Stimulated activated CD4-positive, alpha-beta T cell treated with anti-CD3 and anti-CD28 coated beads, TNF-alpha, amount 100 ng/mL, for 1 hour (primary cell): Measurements from ENCODE around the gene SSNA1.
A peak's percentile ranks its signal among the peaks of the same experiment; 100 is the strongest.

Source experiments
- DNase-seq, 3 donors: peaks; one replicate each; pipeline ENCODE4 v3.0.0-alpha.2; 2020; ENCODE audit warnings: low read depth in 3 of 3, low spot score in 1 of 3

The SSNA1 gene

GRCh38 chr9:137188490-137189296, at the start of gene SSNA1, which contains the start of gene ANAPC2:
Gene SSNA1 (plus strand): TSS chr9:137188676. CDS start chr9:137188727, 51 bp downstream.
Gene ANAPC2 (minus strand): TSS chr9:137188560. CDS start chr9:137188532, 28 bp downstream.
- peak; percentile 74 to 92 (median 85) for DNase-seq

- DNase-seq, result no peak
Observed at GRCh38 chr9:137138722-137139467, 49.6 kb upstream of the SSNA1 start, which contains the start of gene GRIN1. Gene GRIN1 (plus strand): TSS chr9:137139154. CDS start chr9:137139487, 333 bp downstream.

- no peak for DNase-seq
Observed at GRCh38 chr9:137139468-137140150, 48.9 kb upstream of the SSNA1 start.

- DNase-seq, result no peak
Observed at GRCh38 chr9:137140151-137141012, 48.1 kb upstream of the SSNA1 start.

- DNase-seq, result no peak
Observed at GRCh38 chr9:137141050-137141810, 47.2 kb upstream of the SSNA1 start.

- DNase-seq, result no peak
Observed at GRCh38 chr9:137141976-137142936, 46.2 kb upstream of the SSNA1 start.

- DNase-seq, result no peak
Observed at GRCh38 chr9:137143459-137143858, 45.0 kb upstream of the SSNA1 start.

- no peak for DNase-seq
Observed at GRCh38 chr9:137145731-137146526, 42.5 kb upstream of the SSNA1 start.

- no peak for DNase-seq
Observed at GRCh38 chr9:137146527-137146918, 42.0 kb upstream of the SSNA1 start.

- DNase-seq, result no peak
Observed at GRCh38 chr9:137147091-137147792, 41.2 kb upstream of the SSNA1 start.

GRCh38 chr9:137147793-137148160, 40.7 kb upstream of the SSNA1 start:
- no peak for DNase-seq

GRCh38 chr9:137148242-137148641, 40.2 kb upstream of the SSNA1 start:
- DNase-seq, result no peak

GRCh38 chr9:137148661-137149060, 39.8 kb upstream of the SSNA1 start:
- no peak for DNase-seq

- no peak for DNase-seq
Observed at GRCh38 chr9:137149363-137149762, 39.1 kb upstream of the SSNA1 start.

GRCh38 chr9:137149942-137150616, 38.4 kb upstream of the SSNA1 start:
- DNase-seq, result no peak

GRCh38 chr9:137150617-137151457, 37.6 kb upstream of the SSNA1 start:
- DNase-seq, result peak in 1 of 3 donors; percentile 36
